Activated T-cell treated with anti-CD3 and anti-CD28 coated beads for 1 hour (primary cell): ENCODE measurements around the gene UBE2E2.

Source experiments
- DNase-seq: peaks from one replicate; pipeline ENCODE4 v3.0.0-alpha.2; 2020; ENCODE audit warnings: low read depth

The UBE2E2 gene

GRCh38 chr3:23620638-23621015 lies 417.5 kb downstream of the UBE2E2 start:
- DNase-seq = no peak

GRCh38 chr3:23623844-23624243 lies 420.7 kb downstream of the UBE2E2 start:
- DNase-seq = no peak

GRCh38 chr3:23624305-23624704 lies 421.2 kb downstream of the UBE2E2 start:
- DNase-seq = no peak

- no peak for DNase-seq
These were observed 423.3 kb downstream of the UBE2E2 start for GRCh38 chr3:23626442-23626841.

GRCh38 chr3:23629181-23629894 lies 426.2 kb downstream of the UBE2E2 start:
- no peak for DNase-seq

- no peak for DNase-seq
These were observed 430.3 kb downstream of the UBE2E2 start for GRCh38 chr3:23633261-23633960.

GRCh38 chr3:23637339-23637738 lies 434.2 kb downstream of the UBE2E2 start:
- DNase-seq = no peak

GRCh38 chr3:23640471-23641146 lies 437.5 kb downstream of the UBE2E2 start:
- DNase-seq = no peak
